ELF-1 (cell line): ENCODE results near the gene FSTL1.
A peak's percentile ranks its signal among the peaks of the same experiment; 100 is the strongest.
"Not testable (repeated sequence)": the region's sequence is repeated elsewhere in the genome, so short reads cannot be mapped to it uniquely, and the experiment has no call there.

Experiments
- DNase-seq: peaks from one replicate; pipeline ENCODE4 v3.0.0-alpha.2; 2016; ENCODE audit warnings: low read depth, low spot score

The FSTL1 gene

DNA sequence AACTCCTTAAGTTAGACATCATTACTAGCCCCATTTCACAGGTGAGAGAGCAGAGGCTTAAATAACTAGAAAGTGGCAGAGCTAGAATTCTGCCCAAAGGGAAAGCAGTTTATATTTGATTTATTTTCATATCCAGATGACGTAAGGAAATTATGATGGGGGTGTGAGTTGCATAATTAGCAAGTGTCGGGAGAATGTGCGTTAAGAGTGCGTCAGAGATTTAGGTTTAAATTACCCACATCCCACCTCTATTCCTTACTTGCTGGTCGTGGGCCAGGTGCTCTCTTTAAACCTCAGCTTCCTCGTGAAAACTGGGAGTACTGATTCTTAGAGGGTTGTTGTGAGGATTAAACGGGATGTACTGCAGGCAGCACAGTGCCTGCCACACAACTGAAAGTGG, 32.3 kb downstream of the FSTL1 start:
- no peak for DNase-seq

DNA sequence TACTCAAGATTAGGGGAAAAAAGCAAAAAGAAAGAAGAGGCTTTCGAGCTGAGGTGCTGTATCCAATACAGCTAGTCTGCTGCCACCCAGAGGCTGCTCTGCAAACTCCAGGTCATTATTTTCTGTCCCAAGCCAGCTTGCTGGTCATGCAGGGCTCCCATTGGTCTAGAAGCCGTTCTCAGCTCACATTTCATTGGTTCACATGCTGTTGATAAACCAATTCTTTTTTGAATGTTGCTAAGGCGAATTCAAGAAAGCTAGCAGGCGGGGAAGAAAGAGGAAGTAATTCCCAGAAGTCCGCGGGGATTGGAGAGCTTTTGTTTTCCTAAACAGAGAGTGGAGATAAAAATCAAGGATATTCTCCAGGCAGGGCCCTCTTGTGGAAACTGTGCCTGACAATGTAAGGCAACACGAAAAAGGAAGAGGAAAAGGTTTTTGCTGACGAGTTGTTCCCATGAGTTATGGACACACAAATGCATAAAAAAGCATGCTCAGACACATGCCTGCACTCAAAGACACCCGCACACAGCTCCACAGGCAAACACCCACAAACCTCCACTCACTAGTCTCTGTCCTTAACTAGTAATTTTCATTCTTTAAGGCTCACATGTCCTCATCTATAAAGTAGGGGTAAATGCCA, 33.4 kb downstream of the FSTL1 start:
- peak; percentile 97 for DNase-seq

DNA sequence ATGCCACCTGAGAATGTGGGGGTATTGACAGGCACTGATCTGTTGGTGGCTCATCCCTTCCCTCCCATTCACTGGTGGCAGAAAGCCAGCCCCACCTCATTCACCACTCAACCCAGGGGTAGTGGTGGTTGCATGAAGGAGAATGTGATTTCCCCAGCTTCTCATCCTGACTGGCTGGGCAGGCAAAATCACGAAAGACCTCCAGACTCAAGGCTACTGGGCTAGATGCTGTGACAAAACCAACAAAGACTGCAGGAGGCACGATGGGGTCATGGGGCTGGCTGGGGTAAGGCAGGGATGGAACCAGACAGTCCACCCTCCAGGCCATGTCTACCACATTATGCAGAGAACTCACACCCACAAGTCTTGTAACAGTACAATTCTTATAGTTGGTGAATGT, 33.9 kb downstream of the FSTL1 start:
- no peak for DNase-seq

DNA sequence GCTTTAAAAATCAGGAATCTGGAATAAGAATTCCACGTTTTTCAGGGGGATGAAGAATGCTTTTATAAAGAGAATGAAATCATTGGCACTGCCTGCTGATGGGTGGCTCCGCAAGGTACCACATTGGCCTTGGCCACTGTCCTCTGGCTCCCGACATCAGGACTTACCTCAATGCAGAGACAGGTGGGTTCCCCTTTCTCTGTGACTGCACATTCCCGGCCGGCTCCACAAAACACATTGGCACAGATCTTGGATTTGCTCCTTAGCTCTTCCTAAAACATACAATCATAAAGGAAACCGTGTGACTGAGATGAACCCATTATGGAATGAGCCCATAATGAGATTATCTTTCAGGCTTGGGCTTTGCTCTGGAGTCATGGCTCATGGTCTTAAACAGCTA, 35.0 kb downstream of the FSTL1 start:
- no peak for DNase-seq

DNA sequence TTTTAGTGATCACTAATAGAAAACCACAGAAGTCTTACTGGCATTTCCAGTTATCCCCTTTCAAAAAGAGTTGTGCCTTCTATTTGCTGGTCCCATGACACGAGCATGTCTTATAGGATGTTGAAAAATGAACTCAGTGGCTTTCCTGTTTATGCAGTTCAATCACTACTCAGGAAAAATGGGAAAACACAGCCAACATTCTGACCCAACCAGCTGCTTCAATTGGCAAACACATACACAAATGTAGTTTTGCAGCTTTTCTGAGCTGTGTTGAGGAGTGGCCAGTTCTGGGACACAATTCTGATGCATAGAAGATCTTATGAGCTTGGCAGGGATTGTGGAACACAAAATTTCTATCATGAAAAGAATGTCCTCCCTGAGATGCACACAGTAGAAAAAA, 40.3 kb downstream of the FSTL1 start:
- no peak for DNase-seq

DNA sequence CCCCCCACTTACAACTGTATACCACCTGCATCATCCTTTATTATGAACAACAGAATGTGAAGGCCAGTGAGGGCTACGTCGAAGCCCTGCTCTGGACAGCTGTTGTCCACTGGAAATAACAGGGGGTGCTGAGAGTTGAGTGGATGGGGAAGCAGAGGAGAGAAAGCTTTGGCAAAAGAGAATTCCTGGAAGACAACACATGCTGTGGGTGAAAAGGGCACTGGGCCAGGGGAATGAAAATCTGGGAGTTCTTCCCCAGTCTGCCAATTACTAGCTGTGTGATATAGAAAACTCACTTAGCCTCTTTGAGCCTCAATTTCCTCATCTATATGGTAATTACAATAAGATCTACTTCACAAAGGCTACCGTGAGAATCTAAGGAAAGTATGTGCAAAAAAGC, 40.7 kb downstream of the FSTL1 start:
- DNase-seq: no peak

DNA sequence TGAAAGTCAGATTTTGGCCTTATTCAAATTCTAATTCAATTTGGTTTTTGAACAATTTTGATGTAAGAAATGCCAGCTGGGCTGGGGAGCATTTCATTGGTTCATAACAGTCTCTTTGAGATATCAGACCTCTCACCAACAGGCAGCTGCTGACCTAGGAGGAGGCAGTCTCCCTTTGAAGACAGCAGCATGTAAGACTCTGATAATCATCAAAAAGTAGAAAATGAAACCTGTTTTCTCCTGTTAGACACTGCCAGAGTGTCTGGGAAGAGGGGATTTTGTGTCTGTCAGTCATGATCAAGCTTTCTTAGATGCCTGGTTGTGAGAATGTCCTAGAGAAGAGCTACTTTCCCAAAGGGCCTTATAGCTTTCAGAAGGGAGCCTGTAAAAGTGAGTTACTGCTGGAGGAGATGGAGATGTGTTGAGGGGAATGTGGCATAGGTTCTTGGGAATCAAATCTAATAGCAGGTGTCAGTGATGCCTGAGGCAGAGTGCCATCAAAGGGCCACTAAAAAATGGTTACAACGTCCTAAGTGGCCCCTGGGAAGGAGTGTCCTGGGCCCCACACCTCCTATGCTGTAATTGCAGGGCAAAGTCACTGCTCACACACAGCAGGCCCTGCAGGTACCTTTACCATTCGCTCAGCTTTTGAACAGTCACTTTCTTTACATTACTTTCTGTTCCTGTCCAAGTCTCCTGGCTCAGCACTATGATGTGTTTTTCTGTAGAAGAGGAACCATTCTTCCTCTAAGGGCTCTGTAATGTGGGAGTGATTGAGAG, 43.1 kb downstream of the FSTL1 start:
- no peak for DNase-seq

DNA sequence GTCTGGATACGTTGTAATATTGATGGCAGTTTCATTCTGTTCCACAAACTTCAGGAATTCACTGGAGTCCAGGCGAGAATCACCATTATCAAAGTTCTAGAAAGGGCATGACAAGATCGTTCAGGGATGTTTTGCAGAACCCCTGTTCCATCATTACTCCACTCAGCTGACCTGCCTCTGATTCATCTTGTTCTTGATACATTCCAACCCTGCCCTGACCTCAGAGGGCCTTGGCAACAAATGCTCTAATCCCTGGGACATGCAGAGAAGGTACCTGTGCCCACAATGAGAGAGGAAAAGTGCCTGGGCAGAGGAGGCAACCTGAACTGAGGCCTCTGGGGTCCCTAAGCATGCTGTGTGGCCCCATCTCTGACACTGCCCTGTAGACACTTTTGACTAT, 45.9 kb downstream of the FSTL1 start:
- DNase-seq: no peak

DNA sequence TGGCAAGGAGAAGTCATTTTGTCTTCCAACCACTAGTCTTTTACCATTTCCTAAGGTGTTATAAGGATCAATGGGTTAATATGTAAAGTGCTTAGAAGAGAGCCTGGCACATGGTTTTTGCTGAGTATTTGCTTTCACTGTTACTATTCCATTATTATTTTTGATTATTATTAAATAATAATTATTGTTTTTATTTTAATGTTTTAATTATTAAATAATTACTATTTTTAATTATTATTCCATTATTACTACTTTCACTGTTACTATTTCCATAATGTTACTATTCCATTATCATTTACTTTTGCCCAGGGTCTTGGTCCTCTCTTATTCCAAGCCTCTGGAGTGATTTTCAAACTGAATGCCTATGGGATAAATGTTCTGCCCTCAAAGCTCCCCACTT, 48.5 kb downstream of the FSTL1 start:
- DNase-seq: no peak

DNA sequence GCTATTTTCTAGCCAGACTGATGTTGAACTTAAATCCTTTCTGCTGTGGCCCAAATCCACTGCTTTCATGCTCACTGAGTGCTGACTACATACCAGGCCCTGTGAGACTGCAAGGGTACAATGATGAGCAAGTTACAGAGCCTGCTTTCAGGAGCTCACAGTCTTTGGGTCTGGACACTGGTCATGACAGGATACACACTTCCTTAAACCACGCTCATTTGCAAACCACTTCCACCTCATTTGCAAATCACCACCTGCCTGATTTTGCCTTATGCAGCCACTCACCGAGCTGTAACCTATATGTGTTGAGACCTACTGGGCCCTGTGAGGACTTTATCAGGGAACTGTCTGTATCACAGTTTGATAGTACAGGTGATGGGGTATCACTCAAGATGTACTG, 51.4 kb downstream of the FSTL1 start:
- no peak for DNase-seq

DNA sequence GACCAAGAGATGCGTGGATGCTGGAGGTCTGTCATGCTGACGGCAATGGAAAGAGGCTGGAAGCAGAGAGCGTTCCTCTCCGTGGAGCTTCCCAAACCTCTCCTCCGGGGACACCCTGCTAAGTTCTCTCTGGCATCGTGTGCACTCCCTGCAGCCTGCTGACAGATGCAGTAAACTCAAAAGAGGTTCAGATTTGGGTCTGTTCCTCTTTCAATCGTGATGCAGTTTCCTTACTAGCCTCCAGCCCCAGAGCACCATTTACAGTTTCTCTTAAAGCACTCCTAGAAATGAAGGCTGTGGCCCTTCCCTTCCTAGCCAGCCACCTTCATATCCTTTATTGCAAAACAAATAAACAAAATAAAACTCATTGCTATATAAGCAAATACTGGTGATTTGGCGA, 54.3 kb downstream of the FSTL1 start:
- DNase-seq: no peak

DNA sequence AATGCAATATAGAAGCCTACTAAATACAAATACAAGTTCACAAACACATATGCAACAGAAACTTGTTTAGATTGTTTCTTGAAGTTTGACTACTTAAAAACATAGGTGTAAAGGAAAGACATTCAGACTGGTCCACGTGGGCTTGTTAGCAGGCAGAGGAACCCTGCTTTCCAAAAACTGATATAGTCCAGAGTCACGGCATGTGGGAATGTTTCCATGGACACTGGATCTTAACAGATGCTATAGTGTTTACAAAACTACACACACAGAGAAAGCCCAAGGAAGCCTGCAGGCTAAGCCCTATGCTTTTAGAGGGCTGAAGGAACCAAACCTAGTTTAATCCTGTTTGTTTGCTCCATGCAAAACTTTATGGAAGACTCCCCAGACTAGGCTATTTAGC, 56.4 kb downstream of the FSTL1 start:
- DNase-seq: no peak

DNA sequence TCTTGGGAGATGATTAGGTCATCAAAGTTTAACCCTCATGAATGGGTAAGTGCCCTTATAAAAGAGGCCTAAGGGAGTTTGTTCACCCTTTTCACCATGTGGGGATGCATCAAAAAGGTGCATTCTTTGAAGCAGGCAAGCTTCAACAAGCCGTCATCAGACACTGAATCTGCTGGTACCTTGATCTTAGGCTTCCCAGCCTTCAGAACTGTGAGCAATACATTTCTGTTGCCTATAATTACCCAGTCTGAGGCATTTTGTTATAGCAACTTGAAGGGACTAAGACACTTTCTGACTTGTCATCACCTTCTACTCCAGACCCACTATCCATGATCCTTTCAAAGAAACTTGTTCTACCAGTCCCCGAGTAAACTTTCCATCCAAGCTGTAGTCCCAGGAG, 57.0 kb downstream of the FSTL1 start:
- DNase-seq: no peak

DNA sequence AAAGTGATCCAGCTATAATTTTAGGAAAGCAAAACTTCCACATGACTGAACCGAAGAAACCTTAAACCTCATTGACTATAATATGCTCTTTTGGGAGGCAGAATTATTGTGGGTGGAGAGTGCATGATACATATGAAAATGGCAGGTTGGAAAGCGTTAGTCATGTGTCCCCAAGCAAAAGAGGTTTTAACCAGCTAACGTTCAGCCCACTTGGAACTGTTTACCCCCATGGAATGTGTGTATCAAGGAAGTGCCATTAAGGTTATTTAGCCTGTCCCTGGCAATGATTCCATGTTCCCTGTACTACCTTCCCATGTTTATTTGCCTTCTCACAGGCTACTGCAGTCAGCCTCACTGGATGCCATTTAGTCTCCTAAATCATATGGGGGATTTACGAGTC, 57.5 kb downstream of the FSTL1 start:
- no peak for DNase-seq

DNA sequence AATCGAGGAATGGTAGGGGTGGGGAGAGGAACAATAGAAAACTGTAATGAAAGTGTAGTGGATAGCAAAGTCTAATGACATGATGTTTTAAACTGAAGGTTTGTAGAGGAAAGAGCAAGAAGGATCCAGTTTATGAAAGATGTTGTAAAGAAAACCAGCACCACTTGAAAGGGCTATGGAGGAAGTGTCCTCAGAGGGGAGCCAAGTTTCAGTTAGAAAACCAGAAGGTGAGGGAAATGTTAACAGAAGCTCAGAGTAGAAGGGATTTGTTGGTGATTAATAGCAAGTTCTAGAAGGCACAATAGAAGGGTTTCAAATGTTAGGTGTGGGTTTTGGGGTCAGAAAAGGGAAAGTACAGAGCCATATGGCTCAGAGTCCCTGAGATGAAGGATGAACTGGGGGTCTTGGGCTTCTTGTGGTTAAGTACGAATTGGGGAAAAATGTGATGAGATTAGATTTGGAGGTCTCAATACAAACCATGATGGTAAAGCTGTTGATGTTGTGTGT, 67.8 kb downstream of the FSTL1 start:
- no peak for DNase-seq

DNA sequence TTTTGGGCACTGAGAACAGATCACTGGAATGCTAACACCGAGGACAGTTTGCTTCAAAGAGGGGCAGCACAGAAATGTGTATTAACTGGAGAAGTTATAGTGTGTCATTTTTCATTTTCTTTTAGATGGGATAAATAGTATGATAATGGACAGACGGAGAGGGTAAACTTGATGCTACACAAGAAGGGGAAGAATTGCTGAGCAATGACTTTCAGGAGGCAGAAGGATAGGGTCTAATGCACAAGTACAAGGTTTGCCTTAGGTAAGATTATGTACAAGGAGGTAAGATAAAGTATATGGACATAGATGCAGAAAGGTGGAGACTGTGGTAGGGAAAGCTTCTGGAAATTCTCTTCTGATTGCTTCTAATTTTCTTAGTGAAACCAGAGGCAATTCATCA, 69.3 kb downstream of the FSTL1 start:
- DNase-seq: no peak

DNA sequence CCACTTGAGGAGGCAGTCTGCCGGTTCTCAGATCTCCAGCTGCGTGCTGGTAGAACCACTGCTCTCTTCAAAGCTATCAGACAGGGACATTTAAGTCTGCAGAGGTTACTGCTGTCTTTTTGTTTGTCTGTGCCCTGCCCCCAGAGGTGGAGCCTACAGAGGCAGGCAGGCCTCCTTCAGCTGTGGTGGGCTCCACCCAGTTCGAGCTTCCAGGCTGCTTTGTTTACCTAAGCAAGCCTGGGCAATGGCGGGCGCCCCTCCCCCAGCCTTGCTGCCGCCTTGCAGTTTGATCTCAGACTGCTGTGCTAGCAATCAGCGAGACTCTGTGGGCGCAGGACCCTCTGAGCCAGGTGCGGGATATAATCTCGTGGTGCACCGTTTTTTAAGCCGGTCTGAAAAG, 72.8 kb downstream of the FSTL1 start:
- DNase-seq: not testable (repeated sequence)

DNA sequence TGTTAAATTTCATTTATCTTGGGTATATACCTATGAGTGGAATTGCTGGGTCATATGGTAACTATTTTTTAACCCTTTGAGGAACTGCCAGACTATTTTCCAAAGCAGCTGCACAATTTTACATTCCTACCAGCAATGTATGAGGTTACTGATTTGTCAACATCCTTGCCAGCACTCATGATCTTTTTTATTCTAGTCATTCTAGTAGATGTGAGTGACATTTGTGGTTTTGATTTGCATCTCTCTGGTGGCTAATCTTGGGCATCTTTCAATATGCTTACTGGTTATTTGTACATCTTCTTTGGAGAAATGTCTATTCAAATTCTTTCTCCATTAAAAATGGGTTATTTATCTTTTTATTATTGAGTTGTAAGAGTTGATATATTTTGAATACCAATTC, 80.3 kb downstream of the FSTL1 start:
- DNase-seq: no peak

DNA sequence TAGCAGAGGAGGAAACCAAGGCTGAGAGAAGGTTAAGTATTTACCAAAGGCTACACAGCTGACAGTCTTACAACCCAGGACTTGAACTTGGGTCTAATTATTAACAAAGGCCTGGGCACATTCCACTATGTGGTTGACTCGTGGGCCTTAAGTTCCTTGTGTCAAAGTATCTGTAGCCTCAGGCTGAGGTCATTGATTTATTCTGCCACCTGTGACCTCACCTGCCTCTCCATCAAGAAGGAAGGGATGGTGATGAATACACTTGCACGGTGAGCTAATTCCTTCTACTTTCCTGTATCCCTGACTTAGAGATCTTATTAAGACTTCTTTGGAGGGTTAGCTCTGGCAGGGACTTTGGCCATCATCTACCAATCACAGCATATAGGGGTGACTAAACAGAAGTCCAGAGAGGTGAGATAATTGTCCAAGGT, 81.7 kb downstream of the FSTL1 start:
- DNase-seq: no peak

DNA sequence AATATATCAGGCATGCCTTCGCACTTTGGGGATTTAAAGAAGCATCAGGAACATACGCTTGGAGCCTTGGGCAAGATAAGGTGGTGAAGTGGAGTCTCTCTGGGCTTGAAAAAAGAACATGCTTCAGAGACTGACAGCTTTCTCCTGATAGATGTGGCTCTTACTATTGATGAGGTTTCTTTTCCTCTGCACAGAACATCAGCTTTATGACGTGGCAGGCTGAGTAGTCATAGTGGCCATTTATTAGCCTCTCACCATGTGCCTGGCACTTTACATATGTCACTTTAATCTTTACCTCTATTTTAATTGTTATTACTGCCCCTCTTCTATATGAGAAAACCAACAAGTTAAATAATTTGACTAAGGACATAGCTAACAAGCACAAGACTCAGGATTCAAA, 82.6 kb downstream of the FSTL1 start:
- no peak for DNase-seq

DNA sequence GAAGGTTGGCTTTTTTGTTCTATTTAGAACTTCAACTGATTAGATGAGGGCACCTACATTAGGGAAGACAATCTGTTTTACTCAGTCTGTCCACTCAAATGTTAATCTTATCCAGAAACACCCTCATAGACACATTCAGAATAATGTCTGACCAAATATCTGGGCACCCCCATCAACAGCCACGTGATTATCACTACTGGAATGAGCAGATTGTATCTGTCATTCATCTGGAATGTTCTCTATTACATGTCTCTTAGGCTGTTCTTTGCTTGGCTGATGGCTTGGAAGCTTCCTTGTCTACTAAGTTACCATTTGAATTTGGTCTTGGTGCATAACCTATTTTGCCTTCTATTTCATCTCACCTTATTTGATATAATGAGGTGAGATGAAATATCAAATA, 86.0 kb downstream of the FSTL1 start:
- DNase-seq: no peak

DNA sequence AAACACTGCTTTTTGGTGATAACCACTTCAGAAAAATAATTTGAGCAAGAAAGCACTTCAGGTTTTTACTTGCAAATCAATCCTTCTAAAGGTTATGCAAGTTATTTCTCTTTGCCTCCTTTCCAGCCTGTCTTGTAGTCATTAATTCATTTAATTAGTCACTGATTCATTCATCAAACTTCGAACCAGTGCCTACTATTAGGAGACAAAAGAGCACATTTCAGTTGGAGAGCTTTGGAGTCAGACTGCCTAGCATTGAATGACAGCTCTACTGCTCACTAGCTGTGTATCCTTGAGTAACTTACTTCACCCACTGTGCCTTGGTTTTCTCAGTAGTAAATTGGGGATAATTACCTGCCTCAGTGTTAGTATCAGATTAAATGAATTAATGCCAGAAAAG, 86.7 kb downstream of the FSTL1 start:
- DNase-seq: no peak

DNA sequence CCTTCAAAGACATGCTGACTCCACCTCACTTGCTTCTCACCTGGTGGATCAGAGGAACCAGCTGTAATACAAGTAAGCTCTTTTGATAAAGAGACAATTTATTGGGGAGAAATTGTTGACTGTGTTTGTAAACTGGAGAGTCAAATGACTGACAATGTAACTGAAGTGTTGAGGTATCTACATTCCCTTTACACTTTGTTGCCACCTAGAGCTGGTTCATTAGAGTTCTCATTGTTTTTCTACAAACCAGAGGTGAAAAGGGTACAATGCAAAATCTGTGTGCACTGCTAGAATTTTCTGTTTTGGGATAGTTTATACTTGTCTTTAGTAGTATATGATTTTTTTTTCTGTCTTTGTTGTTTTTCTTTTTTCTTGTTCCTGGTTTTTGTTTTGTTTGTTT, 93.0 kb downstream of the FSTL1 start:
- no peak for DNase-seq
